Measurements from ENCODE around the gene MCM5. TPM values are rescaled to one million over a fixed set of nuclear protein-coding genes. Genes with fewer than 3 reads are reported as not detected.
A peak's percentile ranks its signal among the peaks of the same experiment; 100 is the strongest.

Gene MCM5
- total RNA-seq, 2 donors from 2014 or later = 155 to 179 TPM

GRCh38 chr22:35449829-35450689 is 50.1 kb downstream of the MCM5 start:
- H3K36me3 Mint-ChIP-seq (ENCODE audit: low read depth) = peaks cover 7% of the 10 kb centered on the region
- H3K9me3 Mint-ChIP-seq = no peaks in the 10 kb centered on the region
- H3K27ac Mint-ChIP-seq = no peak overlapping the region
- H3K9me3 ChIP-seq (ENCODE audit: control insufficient read depth, low read length) = no peaks in the 10 kb centered on the region
- no peak for DNase-seq
- peaks cover 5% of the 10 kb centered on the region for H3K27me3 Mint-ChIP-seq (ENCODE audit: insufficient read depth)
- WGBS, 2 experiments (ENCODE audit: insufficient coverage in 1 of 2, insufficient read length in 1 of 2) = 92 to 96% methylated on average over 12 to 17 of the region's 17 CpGs
- H3K4me1 ChIP-seq (ENCODE audit: control insufficient read depth, insufficient read depth, low read length) = no peaks in the 10 kb centered on the region
- no peak overlapping the region for H3K4me3 Mint-ChIP-seq
- no peak overlapping the region for H3K27ac ChIP-seq (ENCODE audit: low read depth, low read length)
- H3K36me3 ChIP-seq (ENCODE audit: control insufficient read depth, insufficient read depth, low read length) = no peaks in the 10 kb centered on the region
- TF ChIP-seq CTCF (conservative IDR thresholded peaks at IDR 0.05) = no peak
- peaks cover 17% of the 10 kb centered on the region for H3K4me1 Mint-ChIP-seq
- no peaks in the 10 kb centered on the region for H3K27me3 ChIP-seq (ENCODE audit: control insufficient read depth, insufficient read depth, low read length, poor library complexity, severe bottlenecking)
- no peak overlapping the region for H3K9ac ChIP-seq (ENCODE audit: extremely low read depth, low read length, poor library complexity, severe bottlenecking)
- H3K4me3 ChIP-seq (ENCODE audit: low read length) = no peak overlapping the region

- Histone ChIP-seq H3K36me3 (ENCODE audit: control insufficient read depth, insufficient read depth, low read length) (no peaks in the 10 kb centered on the region), H3K27me3 (ENCODE audit: control insufficient read depth, insufficient read depth, low read length, poor library complexity, severe bottlenecking) (no peaks in the 10 kb centered on the region), H3K4me1 (ENCODE audit: control insufficient read depth, insufficient read depth, low read length) (no peaks in the 10 kb centered on the region), H3K9ac (ENCODE audit: extremely low read depth, low read length, poor library complexity, severe bottlenecking) (no peak overlapping the region), H3K27ac (ENCODE audit: low read depth, low read length) (peak overlapping the region; percentile 85), H3K4me3 (ENCODE audit: low read length) (no peak overlapping the region), H3K9me3 (ENCODE audit: control insufficient read depth, low read length) (no peaks in the 10 kb centered on the region)
- H3K36me3 Mint-ChIP-seq (ENCODE audit: low read depth) = peaks cover 7% of the 10 kb centered on the region
- 77 to 84% methylated on average over 16 to 18 of the region's 18 CpGs for WGBS, 2 experiments (ENCODE audit: insufficient coverage in 1 of 2, insufficient read length in 1 of 2)
- peaks cover 17% of the 10 kb centered on the region for H3K4me1 Mint-ChIP-seq
- no peak for DNase-seq
- H3K27me3 Mint-ChIP-seq (ENCODE audit: insufficient read depth) = peaks cover 5% of the 10 kb centered on the region
- no peak overlapping the region for H3K4me3 Mint-ChIP-seq
- H3K9me3 Mint-ChIP-seq = no peaks in the 10 kb centered on the region
- TF ChIP-seq CTCF (conservative IDR thresholded peaks at IDR 0.05) = no peak
- H3K27ac Mint-ChIP-seq = no peak overlapping the region
These were observed 51.1 kb downstream of the MCM5 start for GRCh38 chr22:35450824-35451569.

- no peak overlapping the region for H3K9ac ChIP-seq (ENCODE audit: extremely low read depth, low read length, poor library complexity, severe bottlenecking)
- peaks cover 5% of the 10 kb centered on the region for H3K27me3 Mint-ChIP-seq (ENCODE audit: insufficient read depth)
These were observed 51.7 kb downstream of the MCM5 start for GRCh38 chr22:35451592-35451991.

More at GRCh38 chr22:35451592-35451991, 51.7 kb downstream of the MCM5 start:
- Histone ChIP-seq H3K27me3 (ENCODE audit: control insufficient read depth, insufficient read depth, low read length, poor library complexity, severe bottlenecking) (no peaks in the 10 kb centered on the region), H3K36me3 (ENCODE audit: control insufficient read depth, insufficient read depth, low read length) (no peaks in the 10 kb centered on the region), H3K4me3 (ENCODE audit: low read length) (no peak overlapping the region), H3K27ac (ENCODE audit: low read depth, low read length) (peak overlapping the region; percentile 85), H3K9me3 (ENCODE audit: control insufficient read depth, low read length) (no peaks in the 10 kb centered on the region), H3K4me1 (ENCODE audit: control insufficient read depth, insufficient read depth, low read length) (no peaks in the 10 kb centered on the region)
- no peak overlapping the region for H3K4me3 Mint-ChIP-seq
- peaks cover 17% of the 10 kb centered on the region for H3K4me1 Mint-ChIP-seq
- no peak for TF ChIP-seq CTCF (conservative IDR thresholded peaks at IDR 0.05)
- DNase-seq = peak; percentile 45
- 82 to 88% methylated on average over 3 to 7 of the region's 7 CpGs for WGBS, 2 experiments (ENCODE audit: insufficient coverage in 1 of 2, insufficient read length in 1 of 2)
- no peak overlapping the region for H3K27ac Mint-ChIP-seq
- no peaks in the 10 kb centered on the region for H3K9me3 Mint-ChIP-seq
- peaks cover 4% of the 10 kb centered on the region for H3K36me3 Mint-ChIP-seq (ENCODE audit: low read depth)
